Activated T-cell treated with anti-CD3 and anti-CD28 coated beads, Interleukin-2, amount 50 U/mL, for 48 hours (primary cell): Measurements from ENCODE around the gene AMBRA1.
A peak's percentile ranks its signal among the peaks of the same experiment; 100 is the strongest.
"Not testable (repeated sequence)": the region's sequence is repeated elsewhere in the genome, so short reads cannot be mapped to it uniquely, and the experiment has no call there.

ENCODE experiments used
- DNase-seq, 2 experiments: peaks; one replicate each; pipeline ENCODE4 v3.0.0-alpha.2; 2020

AMBRA1 gene

GRCh38 chr11:46528445-46529094 is 65.3 kb downstream of the AMBRA1 start:
- DNase-seq: peak in 1 of 2 experiments; percentile 39

DNA sequence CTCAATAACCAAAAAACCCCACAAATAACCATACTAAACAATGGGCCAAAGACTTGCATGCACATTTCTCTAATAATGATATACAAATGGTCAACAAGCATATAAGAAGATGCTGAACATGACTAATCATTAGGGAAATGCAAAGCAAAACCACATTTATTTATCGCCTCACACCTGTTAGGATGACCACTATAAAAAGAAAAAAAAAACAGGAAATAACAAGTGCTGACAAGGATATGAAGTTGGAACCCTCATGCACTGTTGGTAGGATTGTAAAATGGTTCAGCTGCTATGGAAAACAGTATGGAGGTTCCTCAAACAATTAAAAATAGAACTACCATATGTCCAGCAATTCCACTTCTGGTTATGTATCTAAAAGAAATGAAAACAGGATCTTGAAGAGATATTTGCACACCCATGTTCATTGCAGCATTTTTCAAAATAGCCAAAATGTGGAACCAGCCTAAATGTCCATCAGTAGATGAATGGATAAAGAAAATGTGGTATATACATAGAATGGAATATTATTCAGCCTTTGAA is 66.2 kb downstream of the AMBRA1 start:
- DNase-seq: no peak

- DNase-seq: no peak
Measured at GRCh38 chr11:46526216-46527215, 67.3 kb downstream of the AMBRA1 start.

DNA sequence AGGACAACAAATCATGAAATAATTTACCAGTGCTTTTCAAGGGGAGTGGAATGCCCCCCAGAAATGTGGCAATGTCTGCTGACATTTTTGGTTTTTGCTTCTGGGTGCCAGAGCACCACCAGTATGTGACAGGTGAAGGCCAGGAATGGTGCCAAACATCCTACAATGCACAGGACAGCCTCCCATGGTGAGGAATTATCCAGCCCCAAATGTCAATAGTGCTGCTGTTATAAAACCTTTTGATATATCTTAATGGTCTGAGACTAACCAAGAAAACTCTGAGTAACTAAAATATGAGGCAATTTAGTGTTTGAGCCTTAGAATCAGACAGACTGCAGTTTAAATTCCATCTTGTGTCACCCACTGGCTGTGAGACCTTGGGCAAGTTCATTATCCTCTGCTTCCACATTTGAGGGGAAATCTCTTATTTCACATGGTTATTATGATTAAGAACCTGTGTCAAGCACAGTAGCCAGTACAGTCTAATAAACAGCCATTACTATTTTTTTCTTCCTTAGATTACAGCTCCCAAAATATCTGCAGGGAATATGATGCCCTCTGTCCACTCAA is 69.5 kb downstream of the AMBRA1 start:
- no peak for DNase-seq

DNA sequence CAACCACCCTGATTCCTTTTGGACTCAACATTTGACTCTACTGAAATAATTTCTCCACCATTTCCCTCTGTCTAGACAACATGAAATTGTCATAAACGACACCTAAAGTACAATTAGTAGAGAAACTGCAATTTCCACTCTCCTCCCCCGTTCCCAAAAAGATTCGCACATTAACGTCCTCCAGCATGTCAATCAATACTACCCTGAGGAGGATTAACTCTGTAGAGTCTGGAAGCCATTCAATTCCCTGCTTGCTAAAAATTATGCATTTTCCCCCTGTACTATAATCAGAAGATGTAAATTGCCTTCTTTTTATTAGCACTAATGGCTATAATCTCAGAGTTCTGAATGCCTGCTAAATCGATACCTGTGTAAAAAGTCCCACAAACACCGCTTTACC is 70.5 kb downstream of the AMBRA1 start:
- no peak for DNase-seq

DNA sequence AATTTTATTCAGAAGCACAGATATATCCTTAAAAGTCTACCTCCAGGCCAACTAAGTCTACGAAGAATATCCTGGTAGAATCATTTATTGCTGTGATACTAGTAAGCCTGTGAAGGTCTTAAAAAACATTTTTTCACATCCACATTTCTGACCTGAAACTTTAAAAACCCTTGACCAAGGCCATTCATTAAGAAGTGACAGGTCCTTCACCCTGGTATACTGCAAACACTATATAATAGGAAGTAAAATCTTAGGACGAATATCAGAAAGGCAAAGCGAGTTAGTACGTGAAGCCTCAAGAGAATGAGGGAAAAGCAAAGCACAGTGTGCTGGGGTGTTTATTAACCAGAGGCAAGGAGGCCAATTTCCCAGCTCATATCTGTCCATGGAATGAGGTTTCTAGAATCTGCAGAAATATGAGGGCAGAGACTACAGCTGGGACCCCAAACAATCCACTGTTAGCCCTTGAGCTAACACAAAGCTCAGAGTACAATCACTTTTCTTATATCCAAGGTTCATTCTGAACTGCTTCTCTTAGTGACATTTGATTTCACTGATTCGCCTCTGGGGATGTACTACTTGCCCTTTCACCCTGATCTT is 71.0 kb downstream of the AMBRA1 start:
- DNase-seq: no peak

DNA sequence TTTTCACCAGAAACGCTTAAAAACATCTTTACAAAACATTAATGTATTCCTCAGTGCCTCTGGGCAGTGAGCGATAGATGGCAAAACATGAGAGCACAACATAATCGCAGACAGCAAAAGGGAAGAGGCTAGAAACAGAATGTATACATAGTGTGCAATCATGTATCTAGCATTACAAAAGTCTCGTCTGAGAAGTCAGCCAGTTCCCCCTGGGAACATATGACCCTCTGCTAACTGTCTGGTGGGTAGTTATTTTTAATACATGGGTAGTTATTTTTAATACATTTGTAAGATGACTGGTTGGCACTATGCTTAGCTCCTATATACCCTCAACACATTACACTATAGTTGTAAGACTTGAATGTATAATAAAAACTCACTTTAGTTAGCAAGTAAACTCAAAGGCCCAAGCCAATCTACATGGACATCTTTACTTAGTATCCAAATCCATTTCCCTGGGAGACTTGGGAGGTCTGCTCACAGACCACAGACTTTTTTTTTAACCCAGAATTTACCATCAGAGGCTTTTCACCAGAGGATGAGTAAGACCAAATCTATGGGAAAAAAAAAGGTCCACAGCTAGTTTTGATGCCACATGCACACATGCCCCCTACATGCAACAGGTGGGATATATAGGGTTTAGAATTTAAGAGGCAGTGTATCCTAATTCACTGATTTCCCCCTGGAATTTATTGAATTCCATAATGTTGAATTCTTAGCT is 71.7 kb downstream of the AMBRA1 start:
- no peak for DNase-seq

DNA sequence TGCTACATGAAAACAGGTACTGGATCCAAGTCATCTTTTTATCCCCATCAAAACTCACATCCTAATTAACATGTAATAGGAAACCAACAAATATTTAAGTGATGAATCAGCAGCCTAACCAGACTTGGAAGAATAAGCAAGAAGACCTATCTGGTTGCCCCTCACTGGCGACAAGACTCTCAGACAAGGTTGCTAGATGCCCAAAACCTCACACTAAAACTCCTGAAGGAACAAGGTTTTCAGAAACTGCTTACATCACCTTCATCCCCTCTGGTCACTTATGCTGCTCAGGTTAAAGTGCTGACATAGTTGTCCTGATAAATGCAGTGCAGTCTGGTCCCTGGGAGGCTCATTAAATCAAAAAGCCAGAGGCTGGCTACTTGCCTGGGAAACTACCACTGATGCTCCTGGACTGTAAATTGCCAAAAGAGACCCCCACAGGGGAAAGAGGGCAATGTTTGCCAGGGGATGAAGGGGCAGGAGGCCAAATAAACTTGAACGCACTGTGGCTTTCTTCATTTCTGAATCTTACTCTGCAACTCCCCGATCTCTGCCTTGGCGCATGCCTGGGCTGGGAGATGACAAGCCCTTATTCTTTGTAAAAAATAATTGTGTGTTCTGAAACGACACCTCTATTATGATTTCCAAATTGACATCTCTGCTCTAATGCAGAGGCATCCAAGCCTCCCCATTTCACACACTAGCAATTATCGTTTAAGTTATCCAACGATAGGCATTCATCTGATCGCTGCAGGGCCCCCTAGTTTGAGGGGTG is 72.7 kb downstream of the AMBRA1 start:
- no peak for DNase-seq

DNA sequence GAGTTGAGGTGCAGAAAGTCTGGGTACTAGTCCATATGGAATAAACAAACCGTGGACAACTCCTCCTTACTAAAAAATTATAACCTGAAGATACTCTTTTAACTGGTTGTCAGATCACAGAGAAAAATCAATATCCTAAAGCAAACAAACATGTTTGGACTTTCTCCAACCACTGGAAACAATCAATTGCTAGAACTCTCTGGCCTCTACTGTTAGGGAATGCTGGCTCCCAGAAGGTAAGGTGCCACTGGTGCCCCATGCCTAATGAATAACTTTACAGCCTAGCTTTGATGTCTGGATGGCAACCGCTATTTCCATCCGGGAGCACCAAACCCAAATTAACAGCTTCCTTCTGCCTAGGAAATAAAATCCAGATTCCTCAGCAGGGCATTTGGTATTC is 74.5 kb downstream of the AMBRA1 start:
- DNase-seq: no peak

DNA sequence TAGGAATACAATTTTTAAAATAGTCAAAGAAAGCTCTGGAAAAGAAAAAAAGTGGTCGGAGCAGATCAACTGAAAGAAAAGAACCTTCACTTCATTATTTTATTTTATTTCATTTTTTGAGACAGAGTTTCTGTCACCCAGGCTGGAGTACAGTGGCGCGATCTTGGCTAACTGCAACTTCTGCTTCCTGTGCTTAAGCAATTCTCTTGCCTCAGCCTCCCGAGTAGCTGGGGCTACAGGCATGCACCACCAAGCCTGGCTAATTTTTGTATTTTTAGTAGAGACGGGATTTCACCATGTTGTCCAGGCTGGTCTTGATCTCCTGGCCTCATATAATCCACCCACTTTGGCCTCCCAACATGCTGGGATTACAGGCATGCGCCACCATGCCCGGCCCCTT is 74.9 kb downstream of the AMBRA1 start:
- DNase-seq: not testable (repeated sequence)

- no peak for DNase-seq
Measured at GRCh38 chr11:46514370-46514769, 79.5 kb downstream of the AMBRA1 start.

GRCh38 chr11:46513934-46514342 is 79.9 kb downstream of the AMBRA1 start:
- no peak for DNase-seq

- DNase-seq: no peak
Measured at GRCh38 chr11:46512261-46512881, 81.5 kb downstream of the AMBRA1 start.

GRCh38 chr11:46511342-46511741 is 82.5 kb downstream of the AMBRA1 start:
- DNase-seq: no peak

DNA sequence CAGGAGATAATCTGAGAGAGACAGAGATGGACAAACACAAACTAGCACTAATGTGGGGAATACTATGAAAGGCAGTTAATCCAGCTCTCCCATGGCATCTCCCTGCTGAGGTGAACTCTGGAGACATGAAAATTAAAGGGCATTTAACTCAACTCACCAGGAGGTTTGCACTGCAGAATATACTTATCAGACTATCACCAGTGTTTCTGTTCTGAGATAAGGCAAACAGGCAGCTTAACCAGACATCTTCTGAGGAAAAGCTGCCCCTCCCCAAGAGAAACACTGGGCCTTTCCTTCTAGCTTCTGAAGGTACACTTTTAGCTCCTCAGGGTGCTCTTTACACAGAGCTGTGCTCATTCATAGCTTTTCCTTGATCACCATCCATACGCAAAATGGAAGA is 85.5 kb downstream of the AMBRA1 start:
- DNase-seq: no peak

DNA sequence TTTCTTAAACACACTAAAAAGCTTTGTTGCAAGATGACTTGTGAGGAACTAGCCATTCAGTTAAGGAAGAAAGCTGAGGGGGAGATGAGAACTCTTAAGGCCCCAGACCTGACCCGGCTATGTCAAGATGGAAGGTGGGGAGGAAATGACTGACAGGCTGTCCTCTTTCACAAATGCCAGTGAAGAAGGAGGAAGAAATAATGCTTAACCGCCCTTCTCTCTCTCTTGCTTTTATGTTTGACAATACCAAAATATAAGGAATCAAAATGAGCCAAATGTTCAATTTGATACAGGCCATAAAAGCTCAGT is 87.4 kb downstream of the AMBRA1 start:
- no peak for DNase-seq

DNA sequence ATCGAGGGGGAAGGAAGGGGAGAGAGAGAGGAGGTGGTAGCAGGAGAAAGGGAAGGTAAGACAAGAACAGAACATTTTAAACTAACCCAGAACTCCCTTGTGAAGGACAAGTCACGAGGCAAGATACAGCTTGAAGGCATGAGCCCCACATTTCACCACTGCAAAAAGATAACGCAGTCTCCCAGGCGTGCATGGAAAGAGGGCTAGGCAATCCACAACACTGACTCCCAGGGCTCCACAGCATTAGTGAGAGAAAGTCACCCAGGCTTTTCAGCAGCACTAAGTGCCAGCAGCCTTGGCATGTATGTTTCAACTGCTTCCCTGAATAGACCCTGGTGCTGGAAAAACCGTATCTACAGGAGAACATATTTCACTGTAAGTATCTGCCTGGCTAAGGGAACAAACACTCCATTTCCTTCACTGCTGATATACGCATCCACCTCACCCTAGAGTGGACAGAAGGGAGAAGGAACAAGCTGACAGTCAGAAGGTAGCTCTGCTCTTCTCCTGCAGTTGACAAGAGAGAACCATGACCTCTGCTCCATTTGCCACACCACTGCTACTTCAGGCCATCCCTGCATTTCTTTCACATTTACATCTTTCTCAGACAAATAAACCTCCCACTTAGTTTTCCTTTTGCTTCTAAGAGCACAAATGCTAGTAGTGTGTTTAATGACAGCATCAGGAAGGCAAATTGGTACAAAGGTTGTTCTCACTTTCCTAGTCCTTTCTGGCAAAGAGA is 87.9 kb downstream of the AMBRA1 start:
- no peak for DNase-seq

- DNase-seq: no peak
Measured at GRCh38 chr11:46504817-46505613, 88.8 kb downstream of the AMBRA1 start.

DNA sequence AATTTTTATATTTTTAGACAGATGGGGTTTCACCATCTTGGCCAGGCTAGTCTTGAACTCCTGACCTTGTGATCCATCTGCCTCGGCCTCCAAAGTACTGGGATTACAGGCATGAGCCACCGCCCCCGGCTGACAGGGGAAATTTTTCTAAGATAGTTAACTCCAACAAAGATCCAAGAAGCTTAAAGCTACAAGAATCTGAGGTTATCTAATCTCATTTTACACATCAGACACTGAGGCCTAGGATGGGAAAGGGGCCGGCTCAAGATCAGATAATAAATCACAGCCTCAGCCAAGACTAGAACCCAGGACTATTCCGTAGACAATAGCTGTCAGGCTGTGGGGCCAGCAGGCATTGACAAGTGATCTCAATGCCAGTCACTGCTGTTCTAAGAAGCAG is 94.0 kb downstream of the AMBRA1 start:
- no peak for DNase-seq

GRCh38 chr11:46498968-46499367 is 94.9 kb downstream of the AMBRA1 start:
- no peak for DNase-seq
